ENCODE measurements around the gene TSPAN14.

TSPAN14 gene

GRCh38 chr10:80468806-80469421 lies 14.8 kb downstream of the TSPAN14 start:
- Histone ChIP-seq H3F3A (ENCODE audit: insufficient read depth, low read length) (no peaks in the 10 kb centered on the region), H3K27me3 (replicated peaks; ENCODE audit: insufficient read depth, low read length) (no peaks in the 10 kb centered on the region), H3K4me2 (ENCODE audit: low read depth, low read length) (no peak overlapping the region), H3K4me3 (ENCODE audit: low read length) (no peak overlapping the region), H3K4me1 (ENCODE audit: low read length) (no peaks in the 10 kb centered on the region), H3K9ac (ENCODE audit: low read length) (no peak overlapping the region), H3K9me3 (replicated peaks; ENCODE audit: insufficient read depth, low read length) (no peaks in the 10 kb centered on the region), H3K79me2 (ENCODE audit: low read length) (0 out of 2 replicates have a peak, but pooled peaks cover 10% of the 10 kb centered on the region), H3K27ac (ENCODE audit: low read length) (no peak overlapping the region), H2AFZ (ENCODE audit: low read length) (no peak overlapping the region), H3K9me2 (replicated peaks; ENCODE audit: insufficient read depth, low read length) (no peaks in the 10 kb centered on the region), H3K36me3 (replicated peaks; ENCODE audit: insufficient read depth, low read length) (no peaks in the 10 kb centered on the region), H4K20me1 (ENCODE audit: insufficient read depth, low read length) (no peaks in the 10 kb centered on the region; the same call in 1 of the 2 replicates)
- DNase-seq, result no peak
- TF ChIP-seq CTCF (IDR thresholded peaks at IDR 0.05; ENCODE audit: low read length), result no peak
- TF ChIP-seq EZH2phosphoT487 (IDR thresholded peaks at IDR 0.05; ENCODE audit: low read length), result no peak
- no peak for TF ChIP-seq EZH2 (optimal IDR thresholded peaks at IDR 0.05; ENCODE audit: low read depth, low read length)

- no peak overlapping the region for H3K27ac ChIP-seq (ENCODE audit: low read length)
- H3K9me3 ChIP-seq (replicated peaks; ENCODE audit: insufficient read depth, low read length), result no peaks in the 10 kb centered on the region
- no peaks in the 10 kb centered on the region for H3K4me1 ChIP-seq (ENCODE audit: low read length)
- no peak overlapping the region for H2AFZ ChIP-seq (ENCODE audit: low read length)
- no peaks in the 10 kb centered on the region for H3F3A ChIP-seq (ENCODE audit: insufficient read depth, low read length)
- DNase-seq, result no peak
- H3K27me3 ChIP-seq (replicated peaks; ENCODE audit: insufficient read depth, low read length), result no peaks in the 10 kb centered on the region
- H3K9ac ChIP-seq (ENCODE audit: low read length), result no peak overlapping the region
- no peaks in the 10 kb centered on the region; the same call in 1 of the 2 replicates for H4K20me1 ChIP-seq (ENCODE audit: insufficient read depth, low read length)
- no peaks in the 10 kb centered on the region for H3K36me3 ChIP-seq (replicated peaks; ENCODE audit: insufficient read depth, low read length)
- no peaks in the 10 kb centered on the region for H3K9me2 ChIP-seq (replicated peaks; ENCODE audit: insufficient read depth, low read length)
- H3K4me3 ChIP-seq (ENCODE audit: low read length), result no peak overlapping the region
- H3K4me2 ChIP-seq (ENCODE audit: low read depth, low read length), result no peak overlapping the region
- TF ChIP-seq EZH2phosphoT487 (IDR thresholded peaks at IDR 0.05; ENCODE audit: low read length) (no peak), EZH2 (optimal IDR thresholded peaks at IDR 0.05; ENCODE audit: low read depth, low read length) (no peak), CTCF (IDR thresholded peaks at IDR 0.05; ENCODE audit: low read length) (no peak)
- 0 out of 2 replicates have a peak, but pooled peaks cover 10% of the 10 kb centered on the region for H3K79me2 ChIP-seq (ENCODE audit: low read length)
These were observed 16.2 kb downstream of the TSPAN14 start for GRCh38 chr10:80470266-80470665.

GRCh38 chr10:80471001-80471400 lies 16.9 kb downstream of the TSPAN14 start:
- no peak overlapping the region for H3K4me3 ChIP-seq (ENCODE audit: low read length)
- no peaks in the 10 kb centered on the region for H3K4me1 ChIP-seq (ENCODE audit: low read length)
- H3K9ac ChIP-seq (ENCODE audit: low read length), result no peak overlapping the region
- H3K79me2 ChIP-seq (ENCODE audit: low read length), result 0 out of 2 replicates have a peak, but pooled peaks cover 5% of the 10 kb centered on the region
- no peaks in the 10 kb centered on the region for H3F3A ChIP-seq (ENCODE audit: insufficient read depth, low read length)
- H2AFZ ChIP-seq (ENCODE audit: low read length), result no peak overlapping the region
- H4K20me1 ChIP-seq (ENCODE audit: insufficient read depth, low read length), result no peaks in the 10 kb centered on the region; the same call in 1 of the 2 replicates
- H3K27ac ChIP-seq (ENCODE audit: low read length), result no peak overlapping the region
- H3K27me3 ChIP-seq (replicated peaks; ENCODE audit: insufficient read depth, low read length), result no peaks in the 10 kb centered on the region
- TF ChIP-seq EZH2phosphoT487 (IDR thresholded peaks at IDR 0.05; ENCODE audit: low read length), result no peak
- TF ChIP-seq CTCF (IDR thresholded peaks at IDR 0.05; ENCODE audit: low read length), result no peak
- TF ChIP-seq EZH2 (optimal IDR thresholded peaks at IDR 0.05; ENCODE audit: low read depth, low read length), result no peak
- no peaks in the 10 kb centered on the region for H3K36me3 ChIP-seq (replicated peaks; ENCODE audit: insufficient read depth, low read length)
- no peaks in the 10 kb centered on the region for H3K9me2 ChIP-seq (replicated peaks; ENCODE audit: insufficient read depth, low read length)
- no peaks in the 10 kb centered on the region for H3K9me3 ChIP-seq (replicated peaks; ENCODE audit: insufficient read depth, low read length)
- no peak overlapping the region for H3K4me2 ChIP-seq (ENCODE audit: low read depth, low read length)
- no peak for DNase-seq

Measured in MM.1S (cell line).